ENCODE data around the gene FRS3.

FRS3 gene

DNA sequence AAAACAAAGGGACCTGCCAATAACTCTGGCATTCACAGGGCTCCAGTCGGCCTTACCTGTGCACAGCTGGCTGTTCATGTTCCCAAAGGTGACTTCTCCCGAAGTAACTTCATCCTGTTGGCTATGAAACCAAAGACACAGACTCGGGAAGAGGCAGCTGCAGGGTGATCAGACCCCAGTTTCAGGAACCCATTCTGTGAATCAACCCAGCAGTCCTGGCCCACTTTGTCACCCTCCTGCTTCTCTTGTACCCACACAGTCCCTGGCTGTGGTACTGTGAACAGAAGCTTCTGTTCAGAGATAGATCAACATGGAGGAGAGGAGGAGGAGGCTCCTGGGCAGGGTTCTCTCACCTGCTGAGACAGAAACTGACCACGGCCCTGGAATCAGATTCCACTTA is 23.8 kb downstream of the FRS3 start:
- no peaks in the 10 kb centered on the region for H3K36me3 Mint-ChIP-seq (ENCODE audit: low read depth)
- no peaks in the 10 kb centered on the region for H3K4me1 Mint-ChIP-seq (ENCODE audit: low read depth)
- peaks cover 8% of the 10 kb centered on the region for H3K27me3 Mint-ChIP-seq
- H3K27ac Mint-ChIP-seq: no peak overlapping the region
- H3K9me3 Mint-ChIP-seq: no peaks in the 10 kb centered on the region
- intact Hi-C loops (cut with micrococcal nuclease): no loop called here
- H3K4me3 Mint-ChIP-seq: no peak overlapping the region

DNA sequence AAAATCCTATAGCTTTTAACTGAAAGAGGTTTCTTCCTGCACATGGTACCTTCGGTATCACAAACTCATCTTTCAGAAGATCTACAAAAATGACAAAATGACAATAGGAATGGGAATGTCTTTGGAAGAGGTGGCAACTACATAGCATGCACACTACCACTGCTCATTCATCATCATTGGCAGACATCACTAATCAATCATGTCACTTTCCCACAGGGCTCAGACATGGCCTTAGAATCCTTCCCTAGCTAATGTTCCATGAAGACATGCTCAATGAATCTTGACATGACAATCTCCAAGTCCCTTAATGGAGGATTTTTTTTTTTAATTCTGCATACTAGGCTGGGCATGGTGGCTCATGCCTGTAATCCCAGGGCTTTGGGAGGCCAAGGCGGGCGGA is 29.3 kb downstream of the FRS3 start:
- no peaks in the 10 kb centered on the region for H3K36me3 Mint-ChIP-seq (ENCODE audit: low read depth)
- no peak overlapping the region for H3K4me3 Mint-ChIP-seq
- H3K4me1 Mint-ChIP-seq (ENCODE audit: low read depth): no peaks in the 10 kb centered on the region
- no peaks in the 10 kb centered on the region for H3K9me3 Mint-ChIP-seq
- H3K27ac Mint-ChIP-seq: no peak overlapping the region
- H3K27me3 Mint-ChIP-seq: peaks cover 7% of the 10 kb centered on the region
- intact Hi-C loops (cut with micrococcal nuclease): no loop called here

DNA sequence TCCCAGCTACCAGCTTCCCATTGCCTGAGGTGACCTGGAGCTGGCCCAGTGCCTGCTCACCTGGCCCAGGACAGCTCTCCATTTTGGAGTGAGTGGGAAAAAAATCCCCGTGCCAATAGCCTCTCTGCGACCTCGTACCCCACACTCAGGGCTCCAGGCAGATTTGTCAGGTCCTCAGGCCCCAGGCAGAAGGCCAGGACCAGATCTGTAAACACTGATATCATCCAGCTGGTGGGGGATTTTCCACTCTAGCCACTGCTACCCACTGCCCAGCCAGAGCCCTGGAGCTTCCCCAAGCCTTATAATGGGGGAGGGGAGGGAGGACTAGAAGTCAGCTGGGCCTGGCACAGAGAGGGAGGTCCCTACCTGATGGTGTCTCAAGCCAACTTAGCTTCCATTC is 31.2 kb downstream of the FRS3 start:
- intact Hi-C loops (cut with micrococcal nuclease): no loop called here
- H3K36me3 Mint-ChIP-seq (ENCODE audit: low read depth): no peaks in the 10 kb centered on the region
- peaks cover 4% of the 10 kb centered on the region for H3K27me3 Mint-ChIP-seq
- H3K9me3 Mint-ChIP-seq: no peaks in the 10 kb centered on the region
- no peak overlapping the region for H3K4me3 Mint-ChIP-seq
- H3K27ac Mint-ChIP-seq: no peak overlapping the region
- H3K4me1 Mint-ChIP-seq (ENCODE audit: low read depth): peaks cover 7% of the 10 kb centered on the region

DNA sequence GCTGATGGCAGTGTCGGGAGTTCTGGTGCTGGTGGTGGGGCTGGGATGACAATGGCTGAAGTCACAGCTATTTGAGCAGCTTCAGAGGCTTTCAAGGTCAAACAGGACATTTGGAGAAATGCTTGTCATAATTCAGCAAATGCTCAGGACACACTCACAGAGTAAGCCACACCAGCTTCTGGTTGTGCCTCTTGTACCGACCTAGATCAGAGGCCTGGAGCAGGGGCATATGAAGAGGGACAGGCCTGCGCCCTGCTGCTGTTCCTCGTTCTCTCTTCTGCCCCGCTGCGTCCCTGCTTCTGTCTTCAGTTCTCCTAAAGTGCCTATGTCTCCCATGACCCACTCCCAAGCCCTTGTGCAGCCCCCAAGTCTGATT is 31.6 kb downstream of the FRS3 start:
- H3K36me3 Mint-ChIP-seq (ENCODE audit: low read depth): no peaks in the 10 kb centered on the region
- peaks cover 7% of the 10 kb centered on the region for H3K4me1 Mint-ChIP-seq (ENCODE audit: low read depth)
- intact Hi-C loops (cut with micrococcal nuclease): no loop called here
- H3K27ac Mint-ChIP-seq: no peak overlapping the region
- no peaks in the 10 kb centered on the region for H3K9me3 Mint-ChIP-seq
- H3K4me3 Mint-ChIP-seq: no peak overlapping the region
- peaks cover 3% of the 10 kb centered on the region for H3K27me3 Mint-ChIP-seq

DNA sequence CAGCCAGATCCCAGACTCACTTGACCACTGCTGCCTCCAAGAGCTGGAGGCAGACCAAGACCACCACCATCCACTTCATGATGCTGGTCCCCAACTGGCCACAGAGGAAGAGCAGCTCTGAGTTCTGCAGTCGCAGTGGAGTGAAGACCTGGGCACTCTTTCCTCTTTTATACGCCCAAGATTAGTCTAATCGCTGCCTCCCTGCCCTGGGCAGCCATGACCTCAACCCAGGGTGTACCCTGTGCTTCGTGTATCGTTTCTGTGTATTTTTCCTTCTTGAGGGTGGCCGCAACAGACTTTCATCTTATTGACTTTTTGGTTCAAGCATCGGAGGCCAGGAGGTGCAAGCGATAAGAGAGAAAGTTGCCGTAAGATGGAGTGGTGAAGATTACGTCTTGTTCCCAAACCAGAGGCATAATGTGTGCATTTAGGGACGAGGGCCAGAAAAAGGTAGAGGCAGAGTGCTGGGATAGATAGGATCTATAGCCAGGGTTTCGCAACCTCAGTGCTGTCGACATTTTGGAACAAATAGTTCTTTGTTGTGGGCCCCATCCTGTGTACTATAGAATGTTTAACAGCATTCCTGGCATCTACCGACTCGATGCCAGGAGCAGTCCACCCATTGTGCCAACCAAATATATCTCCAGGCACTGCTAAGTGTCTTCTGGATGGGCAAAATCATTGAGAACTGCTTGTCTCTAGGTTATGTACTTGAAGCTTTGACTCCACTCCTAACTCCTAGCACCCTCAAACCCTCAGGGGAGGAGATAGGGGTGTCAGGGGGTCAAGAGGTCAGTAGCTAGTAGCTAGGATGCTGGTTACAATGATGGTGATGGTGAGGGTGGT is 32.2 kb downstream of the FRS3 start, which contains the start of gene PGC:
Gene PGC, minus strand, starts transcription at position 142 of the 846 bp plus-strand sequence. Its CDS starts 63 bp downstream, at position 79.
- Mint-ChIP-seq H3K27ac (no peak within 1 kb of the TSS), H3K36me3 (ENCODE audit: low read depth) (no peaks in the 10 kb centered on the region), H3K9me3 (no peaks in the 10 kb centered on the region), H3K4me3 (no peak within 1 kb of the TSS), H3K27me3 (peaks cover 1% of the 10 kb centered on the region), H3K4me1 (ENCODE audit: low read depth) (peaks cover 7% of the 10 kb centered on the region)
- intact Hi-C loops (cut with micrococcal nuclease): no loop called here

DNA sequence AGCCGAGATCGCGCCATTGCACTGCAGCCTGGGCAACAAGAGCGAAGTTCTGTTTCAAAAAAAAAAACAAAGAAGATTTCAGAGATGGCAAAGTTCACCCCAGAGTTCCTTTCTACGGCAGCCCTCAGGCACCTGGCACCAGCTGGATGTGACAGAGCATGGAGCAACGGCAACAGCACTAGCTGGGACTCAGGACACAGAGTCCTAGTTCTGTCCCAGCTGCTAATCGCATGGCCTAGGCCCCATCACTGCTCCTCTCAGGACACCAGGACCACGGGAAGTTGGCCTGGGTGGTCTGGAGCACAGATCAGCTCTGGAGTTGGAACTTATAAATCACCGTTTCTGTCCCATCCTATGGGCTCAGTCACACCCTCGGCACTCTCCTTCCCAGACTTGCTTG is 33.6 kb downstream of the FRS3 start:
- Mint-ChIP-seq H3K36me3 (ENCODE audit: low read depth) (no peaks in the 10 kb centered on the region), H3K4me1 (ENCODE audit: low read depth) (peaks cover 14% of the 10 kb centered on the region), H3K4me3 (no peak overlapping the region), H3K27me3 (peaks cover 1% of the 10 kb centered on the region), H3K9me3 (no peaks in the 10 kb centered on the region), H3K27ac (no peak overlapping the region)
- intact Hi-C loops (cut with micrococcal nuclease): no loop called here

DNA sequence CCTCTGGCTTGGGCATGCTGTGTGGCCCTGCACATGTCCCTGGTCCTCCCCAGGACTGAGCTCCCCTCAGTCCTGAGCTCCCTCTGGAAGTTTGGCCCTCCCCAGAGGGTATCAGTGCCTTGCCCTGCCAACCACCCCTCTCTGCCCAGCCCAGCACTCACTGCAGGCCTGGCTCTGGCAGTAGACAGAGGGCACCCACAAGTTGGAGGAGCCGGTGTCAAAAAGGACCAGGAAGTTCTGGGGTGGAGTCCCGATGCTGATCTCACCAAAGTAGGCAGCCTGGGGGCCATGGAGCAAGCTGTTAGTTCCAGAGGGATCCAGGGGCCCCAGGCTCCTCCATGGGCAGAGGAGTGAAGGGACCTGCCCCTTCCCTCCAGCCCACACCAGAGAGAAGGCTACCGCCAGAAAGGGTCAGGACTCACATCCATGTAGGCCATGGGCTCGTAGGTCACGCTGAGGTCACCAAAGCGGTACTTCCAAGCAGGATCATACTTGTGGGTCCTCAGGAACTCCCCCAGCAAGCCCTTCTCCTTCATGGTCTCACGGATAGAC is 35.4 kb downstream of the FRS3 start:
- Mint-ChIP-seq H3K27ac (no peak overlapping the region), H3K27me3 (no peaks in the 10 kb centered on the region), H3K4me3 (no peak overlapping the region), H3K36me3 (ENCODE audit: low read depth) (no peaks in the 10 kb centered on the region), H3K9me3 (no peaks in the 10 kb centered on the region), H3K4me1 (ENCODE audit: low read depth) (peaks cover 14% of the 10 kb centered on the region)
- intact Hi-C loops (cut with micrococcal nuclease): no loop called here

DNA sequence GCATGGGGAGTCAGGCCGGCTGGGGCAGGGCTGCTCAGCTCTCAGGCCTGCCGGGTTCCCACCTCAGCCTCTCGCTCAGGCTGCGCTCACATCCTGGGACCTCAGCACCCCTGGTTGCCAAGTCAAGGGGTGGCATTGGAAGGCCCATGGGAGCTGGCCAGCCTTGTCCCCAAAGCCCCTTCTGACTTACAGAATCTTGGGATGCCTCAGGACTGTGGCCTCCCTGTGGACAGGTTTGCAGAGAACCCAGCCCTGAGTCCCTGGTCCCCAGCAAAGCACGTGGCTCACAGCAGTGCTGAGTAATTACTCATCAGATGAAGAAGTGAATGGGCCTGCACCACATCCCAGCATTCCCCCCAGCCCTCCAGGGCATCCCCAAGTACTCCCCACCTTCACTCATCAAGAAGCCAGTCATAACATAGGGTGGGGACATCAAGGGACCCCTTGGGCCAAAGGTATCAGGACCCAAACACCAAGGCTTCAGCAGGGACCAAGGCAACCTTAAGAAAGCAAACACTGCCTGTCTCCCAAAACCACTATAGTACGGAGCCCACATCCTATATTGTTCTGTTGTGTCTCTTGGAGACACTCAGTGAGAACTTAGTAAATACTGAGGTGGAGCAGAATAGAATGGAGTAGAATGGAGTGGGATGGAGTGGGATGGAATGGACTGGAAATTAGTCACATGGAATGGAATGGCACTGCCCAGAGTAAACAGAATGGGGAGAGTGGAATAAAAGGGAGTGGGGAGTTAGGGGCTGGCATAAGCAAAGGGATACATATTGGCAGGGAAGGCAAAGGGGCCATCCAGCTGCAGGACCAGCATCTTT is 36.1 kb downstream of the FRS3 start:
- Mint-ChIP-seq H3K4me3 (no peak overlapping the region), H3K27ac (no peak overlapping the region), H3K9me3 (no peaks in the 10 kb centered on the region), H3K36me3 (ENCODE audit: low read depth) (no peaks in the 10 kb centered on the region), H3K27me3 (no peaks in the 10 kb centered on the region), H3K4me1 (ENCODE audit: low read depth) (peaks cover 14% of the 10 kb centered on the region)
- intact Hi-C loops (cut with micrococcal nuclease): no loop called here

DNA sequence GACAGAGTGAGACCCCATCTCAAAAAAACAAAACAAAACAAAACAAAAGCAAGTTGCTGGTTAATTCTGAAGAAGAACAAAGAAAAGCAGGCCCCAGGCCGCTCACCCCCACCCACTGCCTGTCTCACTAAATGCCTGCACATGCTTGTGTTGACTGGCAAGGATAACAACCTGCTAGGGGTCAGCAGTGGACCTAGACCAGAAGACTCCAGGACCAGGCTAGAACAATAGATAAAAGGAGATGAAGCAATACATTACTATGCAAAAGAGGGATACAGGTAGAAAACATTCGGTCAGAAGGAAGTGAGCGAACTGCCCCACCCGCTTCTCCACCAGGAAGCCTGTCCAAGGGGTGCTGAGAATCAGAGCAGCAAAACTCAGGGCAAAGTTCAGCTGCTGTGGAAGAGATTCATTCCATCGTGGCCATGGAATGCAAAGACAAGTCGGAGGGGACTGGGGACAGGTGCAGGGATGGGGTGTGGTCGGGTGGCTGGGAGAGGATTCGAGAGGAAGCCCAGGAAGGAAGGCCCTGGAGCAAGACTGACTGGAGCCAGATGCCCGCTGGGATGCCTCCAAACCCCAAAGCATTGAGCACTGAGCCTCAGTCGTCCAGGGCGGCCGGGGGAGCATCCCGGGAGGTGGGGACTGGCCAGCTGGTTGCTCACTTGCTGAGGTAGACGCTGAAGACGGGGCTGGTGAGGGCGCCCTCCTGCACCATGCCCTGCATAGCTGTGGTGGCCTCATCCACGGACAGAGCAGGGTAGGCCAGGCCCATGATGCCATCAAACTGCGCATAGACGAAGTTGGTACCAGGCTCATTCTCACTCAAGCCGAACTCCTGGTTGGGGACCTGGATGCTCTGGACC is 37.8 kb downstream of the FRS3 start:
- no peaks in the 10 kb centered on the region for H3K36me3 Mint-ChIP-seq (ENCODE audit: low read depth)
- H3K27ac Mint-ChIP-seq: no peak overlapping the region
- peaks cover 14% of the 10 kb centered on the region for H3K4me1 Mint-ChIP-seq (ENCODE audit: low read depth)
- no peak overlapping the region for H3K4me3 Mint-ChIP-seq
- intact Hi-C loops (cut with micrococcal nuclease): no loop called here
- H3K9me3 Mint-ChIP-seq: no peaks in the 10 kb centered on the region
- H3K27me3 Mint-ChIP-seq: no peaks in the 10 kb centered on the region

DNA sequence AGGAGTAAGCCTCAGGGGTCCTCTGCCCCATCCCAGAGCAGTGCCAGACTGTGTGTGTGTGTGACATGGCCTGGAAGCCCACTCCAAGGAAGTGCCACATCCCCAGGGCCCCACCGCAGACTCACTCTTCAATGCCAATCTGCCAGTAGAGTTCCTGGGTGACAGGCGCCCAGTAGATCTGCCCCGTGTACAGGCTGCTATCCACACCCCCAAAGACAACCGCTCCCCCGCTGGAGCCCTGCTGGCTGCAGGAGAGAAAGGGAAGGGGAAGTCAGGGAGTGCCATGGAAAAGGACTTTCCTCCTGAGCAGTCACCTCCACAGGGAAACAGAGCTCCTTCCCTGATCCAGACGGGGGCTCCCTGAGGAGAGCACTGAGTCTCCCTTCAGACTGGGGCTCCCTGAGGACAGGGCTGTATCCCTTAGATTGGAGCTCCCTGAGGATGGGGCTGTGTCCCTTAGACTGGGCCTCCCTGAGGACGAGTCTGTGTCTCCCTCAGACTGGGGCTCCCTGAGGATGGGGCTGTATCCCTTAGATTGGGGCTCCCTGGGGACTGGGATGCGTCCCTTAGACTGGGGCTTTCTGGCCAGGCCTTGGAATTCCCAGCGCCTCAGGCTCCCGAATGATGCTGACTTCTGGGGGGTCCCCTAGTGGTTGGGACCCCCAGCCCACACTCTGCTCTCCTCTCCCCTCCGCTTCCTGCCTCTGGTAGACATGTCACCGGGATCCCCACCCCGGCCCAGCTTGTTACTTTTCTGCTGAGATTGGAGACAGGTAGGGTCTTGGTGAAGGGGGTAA is 39.1 kb downstream of the FRS3 start:
- no peaks in the 10 kb centered on the region for H3K36me3 Mint-ChIP-seq (ENCODE audit: low read depth)

DNA sequence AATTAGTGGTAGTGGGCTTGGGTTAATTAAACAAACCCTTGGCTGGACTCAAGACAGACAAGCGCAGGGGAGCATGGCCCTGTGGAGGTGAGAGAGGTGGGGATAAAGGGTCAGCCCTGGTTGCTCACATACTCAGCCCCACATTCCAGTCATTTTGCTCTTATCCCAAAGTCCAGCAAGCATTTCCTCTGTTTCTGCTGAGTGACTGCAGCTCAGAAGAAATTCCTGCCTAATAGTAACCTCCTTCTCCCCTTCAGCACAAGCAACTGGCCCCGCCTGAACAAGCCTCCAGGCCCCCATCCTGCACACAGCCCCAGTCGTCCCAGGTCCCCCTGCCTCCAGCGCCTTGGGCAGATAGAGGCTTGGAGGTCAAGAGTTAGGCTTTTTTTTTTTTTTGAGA is 40.7 kb downstream of the FRS3 start:
- H3K36me3 Mint-ChIP-seq (ENCODE audit: low read depth): no peaks in the 10 kb centered on the region
- H3K4me3 Mint-ChIP-seq: no peak overlapping the region
- no peak overlapping the region for H3K27ac Mint-ChIP-seq
- H3K9me3 Mint-ChIP-seq: no peaks in the 10 kb centered on the region
- intact Hi-C loops (cut with micrococcal nuclease): no loop called here
- H3K4me1 Mint-ChIP-seq (ENCODE audit: low read depth): peaks cover 18% of the 10 kb centered on the region
- H3K27me3 Mint-ChIP-seq: no peaks in the 10 kb centered on the region

More for the DNA sequence above, 39.1 kb downstream of the FRS3 start:
- peaks cover 24% of the 10 kb centered on the region for H3K4me1 Mint-ChIP-seq (ENCODE audit: low read depth)
- H3K27me3 Mint-ChIP-seq: no peaks in the 10 kb centered on the region
- H3K27ac Mint-ChIP-seq: no peak overlapping the region
- H3K4me3 Mint-ChIP-seq: no peak overlapping the region
- intact Hi-C loops (cut with micrococcal nuclease): no loop called here
- no peaks in the 10 kb centered on the region for H3K9me3 Mint-ChIP-seq

DNA sequence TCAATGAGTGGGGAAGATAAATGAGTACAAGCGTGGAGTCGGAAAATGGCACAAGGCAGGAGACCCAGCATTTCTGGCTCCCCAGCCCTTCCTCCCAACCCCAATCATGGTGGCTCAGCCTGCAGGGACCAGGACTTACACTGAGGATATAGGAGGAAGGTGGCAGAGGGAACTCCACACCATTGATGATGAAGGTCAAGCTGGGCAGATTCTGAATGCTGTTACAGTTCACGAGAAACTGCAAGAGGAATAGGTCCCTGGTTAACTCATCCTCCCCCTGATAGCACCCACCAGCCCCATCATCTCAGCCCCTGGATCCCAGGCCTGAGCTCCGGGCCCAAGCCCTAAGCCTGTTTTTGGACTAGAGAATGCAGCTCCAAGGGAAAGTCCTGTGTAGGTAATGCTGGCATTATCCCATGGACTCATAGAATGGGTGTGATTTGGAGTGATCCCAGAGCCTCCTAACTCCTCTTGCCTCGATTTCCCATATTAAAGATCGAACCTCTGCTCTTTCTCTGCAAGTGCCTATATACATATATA is 42.0 kb downstream of the FRS3 start:
- H3K27ac Mint-ChIP-seq: no peak overlapping the region
- no peak overlapping the region for H3K4me3 Mint-ChIP-seq
- intact Hi-C loops (cut with micrococcal nuclease): no loop called here
- no peaks in the 10 kb centered on the region for H3K9me3 Mint-ChIP-seq
- peaks cover under 1% of the 10 kb centered on the region for H3K36me3 Mint-ChIP-seq (ENCODE audit: low read depth)
- peaks cover 32% of the 10 kb centered on the region for H3K4me1 Mint-ChIP-seq (ENCODE audit: low read depth)
- no peaks in the 10 kb centered on the region for H3K27me3 Mint-ChIP-seq
